Activated naive CD4-positive, alpha-beta T cell treated with anti-CD3 and anti-CD28 coated beads, Interleukin-2, amount 50 U/mL, for 16 hours (primary cell): ENCODE results near the gene FAF1.

Experiments
- DNase-seq: peaks from one replicate; pipeline ENCODE4 v3.0.0-alpha.2; 2020

The FAF1 gene

DNA sequence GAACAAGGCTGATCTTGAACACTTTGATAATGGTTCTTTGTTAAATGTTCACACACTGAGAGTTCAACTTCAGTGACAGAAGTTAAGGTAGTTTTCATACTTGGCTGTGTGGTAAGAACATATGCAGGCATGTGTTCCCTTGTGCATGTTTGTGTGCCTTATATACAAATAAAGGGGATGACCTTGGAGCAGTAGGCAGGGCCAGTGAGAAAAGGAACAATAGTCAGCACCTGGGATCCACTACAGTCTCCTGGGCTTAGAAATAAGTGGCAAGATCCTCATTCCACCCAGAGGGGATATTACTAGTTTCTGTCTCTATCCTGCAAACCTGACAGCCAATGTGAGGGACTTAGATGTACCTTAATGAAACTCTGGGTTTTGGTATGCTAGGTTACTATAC is 486.6 kb downstream of the FAF1 start:
- DNase-seq = no peak

DNA sequence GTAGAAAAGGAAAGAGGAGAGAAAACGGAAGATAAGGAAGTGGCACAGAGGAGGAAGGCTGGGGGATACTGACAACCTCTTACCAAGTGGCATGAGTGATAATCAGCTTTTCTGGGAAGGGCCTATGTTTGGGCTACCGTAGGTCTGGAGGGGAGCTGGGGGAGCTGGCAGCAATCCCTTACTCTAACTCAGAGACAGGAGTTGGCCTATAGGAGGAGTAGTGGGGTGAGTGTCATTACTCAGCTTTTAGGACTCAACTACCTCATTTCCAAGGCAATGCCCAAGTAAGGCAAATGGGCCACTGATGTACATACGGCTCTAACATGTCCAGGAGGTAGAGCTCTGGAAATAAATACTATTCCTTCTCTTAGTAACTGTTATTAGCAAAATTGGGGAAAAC is 488.1 kb downstream of the FAF1 start:
- no peak for DNase-seq

DNA sequence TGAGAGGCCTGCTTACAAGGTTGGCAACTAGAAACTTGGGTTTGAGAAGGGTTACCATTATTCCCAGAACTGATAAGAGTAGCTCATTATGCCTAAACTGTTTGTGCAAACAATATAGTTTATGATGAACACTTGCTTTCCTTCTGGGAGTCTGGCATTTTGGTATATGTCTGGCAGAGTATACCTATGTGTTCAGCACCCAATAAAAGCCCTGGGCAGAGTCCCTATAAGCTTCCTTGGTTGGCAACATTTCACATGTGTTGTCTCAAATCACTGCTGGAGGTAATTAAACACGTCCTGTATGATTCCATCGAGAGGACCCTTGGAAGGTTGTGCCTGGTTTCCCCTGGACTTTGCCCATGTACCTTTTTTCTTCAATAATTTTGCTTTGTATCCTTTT is 497.1 kb downstream of the FAF1 start:
- DNase-seq = no peak

DNA sequence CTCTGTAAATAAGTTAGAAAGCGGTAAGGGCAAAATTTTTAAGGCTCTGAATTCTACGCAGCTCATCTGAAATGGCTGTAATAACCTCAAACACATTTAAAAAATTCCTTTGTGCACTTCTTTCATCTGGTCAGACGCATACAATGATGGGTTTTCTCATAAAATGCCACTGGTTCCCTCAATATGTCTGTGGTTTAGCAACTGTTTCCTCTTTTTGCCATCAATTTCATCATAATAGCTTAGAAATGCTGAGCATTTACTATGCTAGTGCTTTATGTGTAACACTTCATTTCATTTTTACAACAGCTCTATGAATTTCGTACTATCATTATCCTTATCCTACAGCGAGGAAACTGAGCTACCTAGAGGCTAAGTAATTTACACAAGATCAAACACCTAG is 501.6 kb downstream of the FAF1 start:
- no peak for DNase-seq

DNA sequence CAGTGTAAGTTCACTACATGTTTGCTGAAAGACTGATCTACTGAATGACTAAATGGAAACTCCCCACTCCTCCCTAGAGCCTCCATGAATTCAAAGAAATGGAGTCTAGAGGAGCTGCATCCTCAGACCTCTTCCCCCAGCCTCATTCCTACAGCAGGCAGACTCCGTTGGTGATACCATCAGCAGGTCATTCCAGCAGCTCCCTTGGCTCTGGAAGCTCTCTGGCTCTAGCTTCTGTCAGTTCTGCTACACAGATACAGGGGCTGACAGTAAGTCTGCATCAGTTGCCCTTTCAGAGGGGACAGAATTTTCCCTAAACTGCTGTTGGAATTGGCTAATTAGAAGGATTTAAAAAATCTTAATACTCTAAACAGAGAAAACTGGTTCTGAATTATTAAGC is 505.2 kb downstream of the FAF1 start:
- no peak for DNase-seq

DNA sequence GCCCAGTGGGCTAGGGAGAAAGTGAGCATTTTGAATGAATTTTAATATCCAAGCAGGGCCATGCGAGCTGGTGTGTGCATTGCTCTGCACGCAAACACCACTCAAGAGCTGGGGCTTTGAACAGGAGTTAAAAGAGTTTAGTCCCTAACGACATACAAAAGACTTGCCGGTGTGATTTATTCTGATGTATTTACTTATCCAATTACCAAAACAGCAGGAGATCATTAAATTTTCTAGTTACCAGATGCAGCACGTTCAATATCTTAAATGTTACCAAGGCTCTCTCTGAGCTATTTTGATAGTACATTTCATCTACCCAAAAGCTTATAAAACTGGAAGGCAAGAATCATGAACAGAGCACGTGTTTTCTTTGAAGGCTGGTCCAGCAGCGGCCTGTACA is 506.8 kb downstream of the FAF1 start:
- no peak for DNase-seq

DNA sequence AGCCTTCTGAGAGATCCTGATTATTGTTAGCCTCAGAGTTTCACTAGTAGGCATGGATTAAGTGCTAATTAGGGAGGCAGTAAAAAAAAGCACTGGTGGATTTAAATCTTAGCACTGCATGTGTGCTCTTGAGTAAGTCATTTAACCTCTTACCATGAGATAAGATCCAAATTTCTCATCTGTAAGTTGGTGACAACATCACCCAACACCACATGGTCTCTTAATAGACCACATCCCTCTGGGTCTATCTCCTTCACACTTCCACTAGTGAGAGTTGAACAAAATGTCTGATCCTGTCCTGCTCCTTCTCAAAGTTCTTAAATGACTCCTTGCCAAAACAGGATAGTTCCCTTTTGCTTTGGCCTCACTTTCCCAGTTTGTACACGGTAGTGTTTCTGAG is 507.4 kb downstream of the FAF1 start:
- DNase-seq = no peak

DNA sequence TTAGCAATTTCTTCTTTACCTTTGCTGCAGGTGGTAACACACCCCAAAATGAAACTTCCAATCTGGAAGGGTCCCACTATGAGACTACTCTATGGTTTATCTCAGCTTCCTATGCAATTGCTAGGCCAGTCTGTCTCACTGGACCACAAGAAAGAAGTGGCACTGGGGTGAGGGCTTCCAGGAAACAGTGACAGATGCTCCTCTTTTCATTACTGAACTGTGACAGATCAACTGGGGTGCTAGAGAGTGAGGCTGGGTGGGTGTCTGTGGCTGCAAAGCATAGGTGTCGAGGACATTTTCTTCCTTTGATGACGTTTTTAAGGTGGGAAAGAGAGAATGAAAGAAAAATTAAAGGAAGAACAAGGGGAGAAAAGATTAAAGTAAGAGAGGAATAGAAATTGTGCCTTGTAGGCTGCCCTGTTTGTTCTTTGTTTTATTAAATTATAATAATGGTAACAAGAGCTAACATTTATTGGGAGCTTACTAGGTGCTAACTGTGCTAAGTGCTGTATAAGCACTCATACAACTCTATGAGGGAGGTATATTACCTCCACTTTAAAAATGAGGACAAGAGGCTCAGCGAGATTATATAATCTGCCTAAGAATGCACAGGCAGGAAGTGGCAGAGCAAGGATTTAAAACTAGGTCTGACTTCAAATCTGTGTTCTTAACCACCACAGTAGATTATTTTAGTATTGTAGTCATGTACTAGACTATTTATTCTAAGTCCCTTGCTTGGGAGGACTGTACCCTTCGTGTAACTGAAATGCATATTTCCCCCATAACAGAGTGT is 509.0 kb downstream of the FAF1 start:
- DNase-seq = no peak

DNA sequence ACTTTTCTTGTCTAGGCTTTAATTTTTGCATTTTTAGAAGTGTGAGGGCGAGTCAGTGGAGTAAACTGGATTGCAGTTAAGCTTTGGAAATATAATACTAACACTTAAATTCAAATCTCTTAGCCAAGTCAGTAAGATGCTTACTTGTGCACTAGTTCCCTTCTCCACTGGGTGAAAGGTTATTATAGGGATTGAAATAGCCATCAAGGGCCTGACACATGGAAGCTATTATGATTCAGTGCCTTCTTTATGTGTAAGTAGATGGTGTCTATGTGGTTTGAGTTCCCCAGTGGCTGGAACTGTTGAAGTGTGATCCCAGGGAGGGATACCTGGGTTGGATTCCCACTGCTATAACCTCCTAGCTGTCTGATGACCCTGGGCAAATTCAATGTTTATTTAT is 512.1 kb downstream of the FAF1 start:
- DNase-seq = no peak

DNA sequence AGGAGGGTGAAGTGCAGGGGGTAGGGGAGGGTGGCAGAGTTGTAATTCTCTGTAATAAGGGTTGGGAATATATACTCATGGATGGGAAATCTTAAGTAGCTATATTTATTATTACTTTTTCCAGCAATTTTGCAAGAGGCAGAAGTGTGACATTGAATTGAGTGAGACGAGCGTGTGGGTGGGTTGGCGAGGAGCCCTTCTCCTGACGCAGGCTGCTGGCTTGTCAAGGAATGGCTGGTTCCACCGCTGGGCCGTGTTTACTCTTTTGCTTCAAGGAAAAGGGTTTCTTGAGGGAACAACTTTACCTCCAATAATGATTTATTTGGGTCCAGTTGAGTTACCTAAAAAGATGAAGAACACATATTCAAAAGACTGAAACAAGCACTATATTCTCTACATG is 518.9 kb downstream of the FAF1 start:
- DNase-seq = no peak

DNA sequence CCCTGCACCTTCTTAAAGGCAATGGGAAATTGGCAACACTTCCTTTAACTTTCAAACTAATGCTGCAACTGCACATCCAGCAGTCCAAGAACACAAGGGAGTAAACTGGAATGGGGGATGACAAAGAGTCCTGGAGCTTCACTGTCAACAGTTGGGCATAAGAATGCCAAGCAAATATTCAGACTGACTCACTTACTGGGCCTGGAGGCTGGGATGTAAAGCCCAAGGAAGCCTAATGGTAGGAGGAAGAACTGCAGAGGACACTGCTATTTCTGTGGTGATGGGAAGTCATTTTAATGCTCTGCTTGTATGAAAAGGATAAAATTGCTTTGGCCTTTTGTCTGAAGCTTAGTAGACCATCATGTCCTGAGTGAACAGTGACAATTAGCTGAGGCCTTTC is 521.1 kb downstream of the FAF1 start:
- no peak for DNase-seq

DNA sequence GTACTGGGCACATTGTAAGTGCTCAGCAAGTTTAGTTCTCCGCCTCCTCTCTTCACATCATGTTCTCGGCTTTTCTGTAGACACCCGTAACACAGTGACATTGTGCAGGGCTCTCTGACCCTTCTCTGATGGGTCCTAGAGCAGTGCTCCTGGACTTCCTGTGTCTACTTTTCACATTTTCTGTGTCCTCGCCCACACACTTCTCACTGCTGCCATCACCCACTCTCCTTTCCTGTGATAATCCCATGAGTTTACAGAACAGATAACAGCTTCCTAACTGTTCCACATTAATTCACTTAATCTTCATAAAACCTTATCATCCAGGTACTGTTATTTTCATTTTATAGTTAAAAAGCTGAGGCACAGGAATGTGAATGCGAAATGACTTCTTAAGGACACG is 523.6 kb downstream of the FAF1 start:
- DNase-seq = no peak

DNA sequence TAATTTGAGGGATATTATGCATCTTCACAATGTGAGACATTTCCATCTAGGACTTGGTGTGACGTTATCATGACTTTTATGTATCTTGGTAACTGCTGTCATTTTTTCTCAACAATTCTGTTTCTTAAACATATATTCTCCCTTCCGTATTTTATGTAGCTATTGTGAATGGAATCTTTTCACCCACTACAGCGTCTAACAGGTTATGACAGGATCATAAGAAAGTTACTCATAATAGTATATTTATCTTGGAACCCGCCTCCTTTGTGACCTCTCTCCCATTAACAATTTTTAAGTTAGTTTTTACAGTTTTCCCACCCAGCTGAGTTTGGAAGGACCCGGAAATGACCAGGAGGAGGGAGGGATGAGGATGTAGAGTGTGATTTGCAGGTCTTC is 530.1 kb downstream of the FAF1 start:
- no peak for DNase-seq

DNA sequence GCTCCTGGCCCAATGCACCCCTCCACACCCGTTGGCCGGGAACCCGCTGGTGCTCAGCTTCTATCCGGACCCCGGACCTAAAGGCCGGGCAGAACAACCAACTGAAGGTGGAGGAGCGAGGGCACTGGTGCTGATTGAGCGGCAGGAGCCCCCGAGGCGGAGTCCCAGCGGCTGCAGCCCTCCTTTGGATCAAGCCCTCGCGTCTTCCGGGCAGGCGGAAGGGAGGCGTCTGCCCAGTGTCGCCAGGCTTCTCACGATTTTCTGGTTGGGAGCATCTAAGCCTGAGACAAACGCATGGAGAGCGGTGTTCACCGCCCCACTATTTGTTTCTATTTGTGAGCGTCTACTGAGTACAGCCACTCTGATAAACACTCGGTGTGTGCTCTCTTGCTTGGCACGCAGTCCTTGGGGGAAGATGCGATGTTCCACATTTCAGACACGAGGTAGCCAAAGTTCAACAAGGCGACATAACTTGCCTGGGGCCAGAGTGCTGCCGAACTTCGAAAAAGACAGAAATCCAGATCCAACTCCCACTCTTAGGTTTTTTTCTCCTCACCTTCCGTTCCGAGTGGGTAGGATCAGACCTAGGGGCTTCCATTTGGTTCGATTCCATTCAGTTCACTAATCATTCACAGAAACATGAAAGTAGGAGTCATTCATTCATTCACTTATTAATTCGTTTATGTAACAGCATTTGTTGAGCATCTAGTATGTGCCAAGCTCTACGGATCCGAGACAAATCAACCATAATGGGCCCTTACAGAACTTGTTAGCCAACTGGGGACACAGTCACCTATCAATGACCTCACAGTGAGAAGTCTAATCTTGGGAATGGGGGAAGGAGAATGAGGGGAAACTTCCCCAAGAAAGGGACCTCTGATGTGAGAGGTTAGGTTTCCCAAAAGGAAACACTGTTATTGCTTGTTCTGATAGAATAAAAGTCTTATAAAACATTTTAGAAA is 532.0 kb downstream of the FAF1 start:
- no peak for DNase-seq

DNA sequence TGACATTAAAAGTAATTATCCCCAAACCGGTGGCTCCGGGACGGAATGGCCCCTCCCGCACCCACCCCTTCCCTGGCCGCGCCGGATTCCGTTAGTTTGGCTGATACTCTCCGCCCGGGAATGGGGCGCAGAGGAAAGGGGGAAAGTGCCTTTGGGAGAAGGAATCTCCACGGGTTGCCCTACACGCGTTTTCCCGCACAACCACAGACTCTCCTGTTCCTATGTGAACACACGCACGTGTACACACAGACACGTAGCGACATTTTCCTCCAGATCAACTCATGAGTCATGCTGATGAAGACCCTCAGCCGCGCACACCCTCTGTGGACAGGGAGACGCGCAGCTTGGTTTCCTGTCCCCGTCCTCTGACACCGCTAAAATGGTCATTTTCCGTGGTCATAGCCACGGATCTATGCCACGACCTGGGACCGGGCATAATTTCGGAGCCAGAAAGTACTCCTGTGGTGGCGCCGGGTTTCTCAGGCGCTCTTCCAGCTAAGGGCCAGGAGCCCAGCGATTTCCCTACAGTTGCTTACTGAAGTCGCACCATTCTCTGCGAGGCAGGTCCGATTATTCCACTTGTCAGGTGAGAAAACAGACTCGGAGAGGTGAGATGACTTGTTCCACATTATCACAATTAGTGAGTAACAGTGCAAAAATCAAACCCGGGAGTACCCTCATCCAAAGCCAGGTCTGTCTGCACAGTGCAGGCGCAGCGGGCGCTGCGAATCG is 532.8 kb downstream of the FAF1 start:
- no peak for DNase-seq

DNA sequence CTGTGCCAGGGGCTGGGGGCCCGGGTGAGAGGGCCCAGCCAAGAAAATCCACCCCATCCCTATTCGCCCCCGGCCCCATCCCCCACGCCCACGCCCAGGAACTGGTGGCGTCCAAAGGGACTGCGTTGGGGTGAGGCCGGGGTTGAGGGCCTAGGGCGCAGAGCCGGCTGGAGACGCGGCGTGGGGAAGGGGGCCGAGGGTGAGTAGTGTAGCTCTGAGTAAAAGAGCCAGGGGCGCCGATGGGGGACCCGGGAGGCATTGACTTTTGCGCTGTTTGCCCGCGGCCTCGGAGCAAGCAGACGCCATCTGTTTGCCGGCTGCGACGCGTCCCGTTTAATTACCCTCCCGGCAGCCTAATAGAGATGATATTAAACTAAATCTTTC is 533.4 kb downstream of the FAF1 start:
- DNase-seq = no peak

DNA sequence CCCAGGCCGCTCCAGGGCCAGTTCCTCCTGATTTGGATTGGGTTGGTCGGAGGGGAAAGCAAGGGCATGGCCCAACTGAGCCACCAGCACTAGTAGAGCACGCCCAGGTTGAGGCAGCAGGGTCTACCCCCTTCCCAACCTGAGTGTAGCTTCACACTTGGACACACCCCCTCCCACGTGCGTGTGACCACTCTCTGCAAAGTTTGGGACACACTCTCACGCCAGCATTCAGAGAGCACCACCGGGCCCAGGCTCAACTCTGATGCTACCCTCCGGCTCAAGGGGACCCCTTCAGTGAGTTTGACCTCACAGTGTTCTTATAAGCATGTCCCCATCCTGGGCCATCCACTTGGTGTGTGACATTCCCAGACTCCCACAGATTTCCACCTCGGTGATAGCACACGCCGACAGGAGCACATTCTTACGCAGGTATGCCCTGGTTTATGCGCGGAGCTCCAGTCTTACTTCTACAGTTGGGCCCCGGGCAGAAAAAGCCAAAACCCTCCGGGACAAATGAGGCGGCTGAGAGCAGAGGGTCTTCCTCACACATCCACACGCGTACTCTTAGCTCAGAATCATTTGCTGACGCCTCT is 533.9 kb downstream of the FAF1 start:
- DNase-seq = no peak

DNA sequence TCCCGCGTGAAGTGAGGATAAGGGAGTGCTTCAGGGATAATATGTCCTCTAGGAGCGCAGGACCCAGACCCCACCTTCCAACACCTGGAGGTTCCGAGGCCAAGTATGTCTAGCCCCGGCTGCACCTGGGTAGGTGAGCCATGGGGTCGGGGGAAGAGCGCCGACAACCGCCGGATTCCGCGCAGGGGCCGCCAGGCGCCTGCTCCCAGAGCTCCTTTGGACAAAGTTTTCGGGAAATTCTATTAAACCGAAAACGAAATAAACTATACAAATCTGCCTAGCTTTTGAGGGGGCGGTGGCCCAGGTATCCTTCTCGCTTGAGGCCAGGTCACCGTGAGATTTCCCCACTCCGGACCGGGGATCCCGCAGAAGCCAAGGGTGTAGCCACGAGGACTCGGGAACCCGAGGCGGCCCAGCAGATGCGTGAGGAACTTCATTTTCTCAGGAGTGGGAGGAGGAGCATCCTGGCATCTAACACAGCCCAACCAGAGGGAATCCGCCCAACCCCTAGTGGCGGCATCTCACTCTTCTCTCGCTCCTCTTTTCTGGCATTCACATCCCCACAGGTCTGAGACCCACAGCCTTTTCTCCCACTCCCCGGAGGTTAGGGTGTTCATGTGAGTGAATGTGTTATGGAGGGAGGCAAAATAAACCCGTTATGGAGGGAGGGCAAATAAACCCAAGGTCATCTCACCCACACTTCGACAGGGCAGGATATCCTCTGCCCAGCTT is 534.5 kb downstream of the FAF1 start:
- DNase-seq = no peak

DNA sequence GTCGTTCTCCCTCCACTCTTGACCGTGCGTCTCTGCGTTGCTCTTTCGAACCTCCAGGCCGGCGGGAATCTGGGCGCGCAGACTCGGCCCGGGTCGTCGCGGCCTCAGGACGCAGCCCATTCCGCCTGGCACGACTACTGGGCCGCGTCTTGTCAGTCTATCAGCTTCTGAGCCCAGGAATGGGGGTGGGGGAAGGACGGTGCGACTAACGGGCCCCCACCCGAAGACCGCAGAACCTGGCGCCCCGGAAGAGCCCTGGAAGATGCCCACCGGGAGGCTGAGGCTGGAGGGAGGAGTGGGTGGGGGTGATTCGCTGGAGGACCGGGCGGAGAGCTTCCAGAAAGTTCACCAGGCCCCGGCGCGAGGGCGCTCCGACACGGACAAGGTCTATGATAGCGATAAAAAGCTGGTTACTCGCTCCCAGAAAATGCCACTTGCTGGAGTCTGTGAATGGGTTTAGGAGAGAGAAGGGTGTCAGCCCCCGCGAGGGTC is 535.1 kb downstream of the FAF1 start:
- no peak for DNase-seq

DNA sequence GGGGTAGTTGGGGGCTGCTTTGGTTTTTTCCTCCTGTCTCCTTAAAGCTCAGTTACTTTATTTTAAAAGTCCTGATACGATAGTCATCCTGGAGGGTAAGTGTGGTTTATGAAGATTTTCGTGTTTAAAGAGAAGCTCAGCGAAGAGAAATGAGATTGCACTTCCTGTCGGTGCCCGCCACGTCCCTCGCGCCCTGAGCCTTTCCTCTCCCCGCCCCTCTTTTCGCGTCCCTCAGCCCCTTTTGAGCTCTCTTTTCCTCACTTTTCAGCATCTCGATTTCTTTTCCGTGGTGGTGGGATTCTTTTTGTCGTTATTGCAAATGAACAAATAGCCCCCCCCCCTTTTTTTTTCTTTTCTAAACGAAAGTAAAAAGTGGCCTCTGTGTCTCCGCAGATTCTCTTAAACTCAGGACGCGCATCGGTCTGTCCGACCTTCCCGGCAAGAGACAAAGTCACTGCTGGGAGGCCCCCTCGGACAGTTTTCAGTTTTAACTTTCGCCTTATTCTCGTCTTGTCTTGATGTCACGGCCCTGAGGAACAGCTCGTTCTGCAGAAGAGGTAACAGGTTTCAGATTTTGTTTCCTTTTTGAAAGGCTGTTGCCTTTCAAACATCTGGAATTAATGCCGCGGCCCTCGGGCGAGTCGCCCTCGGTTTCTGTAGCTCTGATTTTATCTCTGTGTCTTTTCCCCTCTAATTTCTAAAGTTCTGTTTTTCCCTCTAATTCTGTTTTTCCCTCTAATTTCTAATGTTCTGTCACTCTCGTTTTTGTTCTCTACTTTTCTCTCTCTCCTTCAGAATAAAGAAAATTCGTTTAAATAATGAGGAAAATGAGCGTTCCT is 535.8 kb downstream of the FAF1 start:
- DNase-seq = no peak

DNA sequence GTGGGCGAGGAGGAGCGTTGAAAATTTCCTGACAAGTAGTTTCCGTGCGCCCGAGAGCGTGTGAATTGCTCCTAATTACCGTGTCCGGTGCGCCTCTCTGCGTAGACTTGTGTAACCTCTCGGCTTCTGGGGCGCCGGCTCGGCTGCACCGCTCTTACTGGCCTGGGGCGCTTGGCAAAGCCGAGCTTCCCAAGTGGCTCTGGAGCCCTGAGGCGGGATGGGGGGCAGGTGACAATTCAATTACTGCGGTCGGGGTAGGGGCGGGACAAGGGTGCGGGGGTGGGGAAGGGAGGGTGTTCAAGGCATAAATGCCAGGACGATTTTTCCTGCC is 536.4 kb downstream of the FAF1 start:
- DNase-seq = no peak
